ENCODE measurements around the gene PRSS3.
"Not testable (repeated sequence)": the region's sequence is repeated elsewhere in the genome, so short reads cannot be mapped to it uniquely, and the experiment has no call there.

The PRSS3 gene

GRCh38 chr9:33800886-33801285, 5.5 kb downstream of the PRSS3 start:
- no peak overlapping the region for H3K4me2 ChIP-seq (ENCODE audit: low read length, poor library complexity, severe bottlenecking)
- no peak overlapping the region for H2BK5ac ChIP-seq (ENCODE audit: low read depth, low read length, poor library complexity, severe bottlenecking)
- no peaks in the 10 kb centered on the region for H3K36me3 ChIP-seq (ENCODE audit: control insufficient read depth in 1 of 2, insufficient read depth in 2 of 2, low read depth in 1 of 2, low read length in 2 of 2)
- H3K4ac ChIP-seq (ENCODE audit: low read depth in 1 of 2, low read length in 2 of 2): no peak overlapping the region
- peaks cover 30 to 55% of the 10 kb centered on the region in 2 experiments for H3K27me3 ChIP-seq (ENCODE audit: control insufficient read depth in 1 of 2, insufficient read depth in 1 of 2, low read length in 2 of 2)
- H2AK5ac ChIP-seq (ENCODE audit: low read length, severe bottlenecking): no peak overlapping the region
- H3K18ac ChIP-seq (ENCODE audit: low read depth in 1 of 2, low read length in 2 of 2): no peak overlapping the region
- no peak overlapping the region for H2BK12ac ChIP-seq (ENCODE audit: low read length in 2 of 2)
- DNase-seq: no peak
- H4K8ac ChIP-seq (ENCODE audit: low read length): no peak overlapping the region
- no peak overlapping the region for H2AFZ ChIP-seq (ENCODE audit: low read depth, low read length)
- 90% methylated on average over 2 of the region's 2 CpGs for WGBS
- no peak overlapping the region for H3K4me3 ChIP-seq (ENCODE audit: insufficient read depth in 1 of 2, low read depth in 1 of 2, low read length in 2 of 2)
- no peak overlapping the region for H2BK120ac ChIP-seq (ENCODE audit: low read depth, low read length)
- no peak overlapping the region for H3K9ac ChIP-seq (ENCODE audit: low read length)
- H3K23ac ChIP-seq (ENCODE audit: low read length in 2 of 2): no peak overlapping the region
- no peaks in the 10 kb centered on the region for H3K79me1 ChIP-seq (replicated peaks; ENCODE audit: low read length, poor library complexity, severe bottlenecking)
- no peak overlapping the region for H4K91ac ChIP-seq (ENCODE audit: low read length)
- H3K9me3 ChIP-seq (ENCODE audit: control insufficient read depth, low read length): peaks cover 13% of the 10 kb centered on the region
- no peak overlapping the region for H3K27ac ChIP-seq (ENCODE audit: low read length, poor library complexity, severe bottlenecking)
- no peak overlapping the region for H2BK15ac ChIP-seq (ENCODE audit: low read depth, poor library complexity, severe bottlenecking)
- no peak overlapping the region for H3K14ac ChIP-seq (ENCODE audit: low read length in 2 of 2)
- no peaks in the 10 kb centered on the region for H3K4me1 ChIP-seq (ENCODE audit: control insufficient read depth, insufficient read depth, low read depth, low read length)

GRCh38 chr9:33801943-33802500, 6.7 kb downstream of the PRSS3 start:
- H3K9ac ChIP-seq (ENCODE audit: low read length); H3K23ac ChIP-seq (ENCODE audit: low read length in 2 of 2); DNase-seq; H3K9me3 ChIP-seq (ENCODE audit: control insufficient read depth, low read length); H2BK12ac ChIP-seq (ENCODE audit: low read length in 2 of 2); H4K8ac ChIP-seq (ENCODE audit: low read length); H3K36me3 ChIP-seq (ENCODE audit: control insufficient read depth in 1 of 2, insufficient read depth in 2 of 2, low read depth in 1 of 2, low read length in 2 of 2); H2BK5ac ChIP-seq (ENCODE audit: low read depth, low read length, poor library complexity, severe bottlenecking); H3K4me3 ChIP-seq (ENCODE audit: insufficient read depth in 1 of 2, low read depth in 1 of 2, low read length in 2 of 2); H2AFZ ChIP-seq (ENCODE audit: low read depth, low read length); H4K91ac ChIP-seq (ENCODE audit: low read length); H2AK5ac ChIP-seq (ENCODE audit: low read length, severe bottlenecking); H3K14ac ChIP-seq (ENCODE audit: low read length in 2 of 2); H3K4me2 ChIP-seq (ENCODE audit: low read length, poor library complexity, severe bottlenecking); H3K4ac ChIP-seq (ENCODE audit: low read depth in 1 of 2, low read length in 2 of 2); H3K4me1 ChIP-seq (ENCODE audit: control insufficient read depth, insufficient read depth, low read depth, low read length); H3K27ac ChIP-seq (ENCODE audit: low read length, poor library complexity, severe bottlenecking); H2BK120ac ChIP-seq (ENCODE audit: low read depth, low read length); H3K18ac ChIP-seq (ENCODE audit: low read depth in 1 of 2, low read length in 2 of 2); H3K79me1 ChIP-seq (replicated peaks; ENCODE audit: low read length, poor library complexity, severe bottlenecking); H2BK15ac ChIP-seq (ENCODE audit: low read depth, poor library complexity, severe bottlenecking): not testable (repeated sequence)
- H3K27me3 ChIP-seq (ENCODE audit: control insufficient read depth in 1 of 2, insufficient read depth in 1 of 2, low read length in 2 of 2): peaks cover 30 to 44% of the 10 kb centered on the region in 2 experiments
- 88% methylated on average over 1 of the region's 2 CpGs for WGBS

- not testable (repeated sequence) for H3K36me3 ChIP-seq (ENCODE audit: control insufficient read depth in 1 of 2, insufficient read depth in 2 of 2, low read depth in 1 of 2, low read length in 2 of 2); H2AK5ac ChIP-seq (ENCODE audit: low read length, severe bottlenecking); H2BK12ac ChIP-seq (ENCODE audit: low read length in 2 of 2); H2BK5ac ChIP-seq (ENCODE audit: low read depth, low read length, poor library complexity, severe bottlenecking); H3K23ac ChIP-seq (ENCODE audit: low read length in 2 of 2); H3K9me3 ChIP-seq (ENCODE audit: control insufficient read depth, low read length); H3K4me2 ChIP-seq (ENCODE audit: low read length, poor library complexity, severe bottlenecking); H3K4me3 ChIP-seq (ENCODE audit: insufficient read depth in 1 of 2, low read depth in 1 of 2, low read length in 2 of 2); H3K4me1 ChIP-seq (ENCODE audit: control insufficient read depth, insufficient read depth, low read depth, low read length); H2AFZ ChIP-seq (ENCODE audit: low read depth, low read length); H4K91ac ChIP-seq (ENCODE audit: low read length); H2BK120ac ChIP-seq (ENCODE audit: low read depth, low read length); H3K79me1 ChIP-seq (replicated peaks; ENCODE audit: low read length, poor library complexity, severe bottlenecking); H3K9ac ChIP-seq (ENCODE audit: low read length); H2BK15ac ChIP-seq (ENCODE audit: low read depth, poor library complexity, severe bottlenecking); H3K27ac ChIP-seq (ENCODE audit: low read length, poor library complexity, severe bottlenecking); H4K8ac ChIP-seq (ENCODE audit: low read length); DNase-seq; H3K14ac ChIP-seq (ENCODE audit: low read length in 2 of 2); H3K18ac ChIP-seq (ENCODE audit: low read depth in 1 of 2, low read length in 2 of 2); H3K4ac ChIP-seq (ENCODE audit: low read depth in 1 of 2, low read length in 2 of 2)
- WGBS: 89% methylated on average over 3 of the region's 3 CpGs
- H3K27me3 ChIP-seq (ENCODE audit: control insufficient read depth in 1 of 2, insufficient read depth in 1 of 2, low read length in 2 of 2): peaks cover 16 to 23% of the 10 kb centered on the region in 2 experiments
Observed at GRCh38 chr9:33804196-33804595, 8.8 kb downstream of the PRSS3 start.

GRCh38 chr9:33807156-33807555, 11.8 kb downstream of the PRSS3 start:
- not testable (repeated sequence) for DNase-seq; H3K4me2 ChIP-seq (ENCODE audit: low read length, poor library complexity, severe bottlenecking); H3K27ac ChIP-seq (ENCODE audit: low read length, poor library complexity, severe bottlenecking); H2BK12ac ChIP-seq (ENCODE audit: low read length in 2 of 2); H3K79me1 ChIP-seq (replicated peaks; ENCODE audit: low read length, poor library complexity, severe bottlenecking); H3K36me3 ChIP-seq (ENCODE audit: control insufficient read depth in 1 of 2, insufficient read depth in 2 of 2, low read depth in 1 of 2, low read length in 2 of 2); H3K4me1 ChIP-seq (ENCODE audit: control insufficient read depth, insufficient read depth, low read depth, low read length); H3K4me3 ChIP-seq (ENCODE audit: insufficient read depth in 1 of 2, low read depth in 1 of 2, low read length in 2 of 2); H3K9me3 ChIP-seq (ENCODE audit: control insufficient read depth, low read length); H4K8ac ChIP-seq (ENCODE audit: low read length); H3K23ac ChIP-seq (ENCODE audit: low read length in 2 of 2); H3K14ac ChIP-seq (ENCODE audit: low read length in 2 of 2); H3K18ac ChIP-seq (ENCODE audit: low read depth in 1 of 2, low read length in 2 of 2); H2BK120ac ChIP-seq (ENCODE audit: low read depth, low read length); H3K4ac ChIP-seq (ENCODE audit: low read depth in 1 of 2, low read length in 2 of 2); H2BK15ac ChIP-seq (ENCODE audit: low read depth, poor library complexity, severe bottlenecking); H2AK5ac ChIP-seq (ENCODE audit: low read length, severe bottlenecking); H3K27me3 ChIP-seq (ENCODE audit: control insufficient read depth in 1 of 2, insufficient read depth in 1 of 2, low read length in 2 of 2); H2BK5ac ChIP-seq (ENCODE audit: low read depth, low read length, poor library complexity, severe bottlenecking); H2AFZ ChIP-seq (ENCODE audit: low read depth, low read length); H3K9ac ChIP-seq (ENCODE audit: low read length); H4K91ac ChIP-seq (ENCODE audit: low read length)
- WGBS: 96% methylated on average over 2 of the region's 2 CpGs
